Liver (tissue), 9 donors: ENCODE results near the gene SLC4A7. TPM values are rescaled to one million over a fixed set of nuclear protein-coding genes. Genes with fewer than 3 reads are reported as not detected.

Experiments used
- DNase-seq: peaks from one replicate; pipeline ENCODE4 v3.0.0-alpha.2; 2017; ENCODE audit warnings: low spot score
- H3K27ac ChIP-seq, 2 donors: one replicate each; pipeline ENCODE4 v1.7.0; 2013; ENCODE audit warnings: inconsistent platforms in 2 of 2, low read length in 2 of 2, control low read depth in 1 of 2, low read depth in 1 of 2, mild to moderate bottlenecking in 1 of 2
- H3K27me3 ChIP-seq, 4 donors: one replicate each; pipeline versions ENCODE4 v1.6.1 to v1.7.0; 2013; ENCODE audit warnings: low read length in 3 of 4, inconsistent platforms in 1 of 4, mild to moderate bottlenecking in 1 of 4, moderate library complexity in 1 of 4; ENCODE audit not compliant: control insufficient read depth in 4 of 4, insufficient read depth in 4 of 4
- H3K36me3 ChIP-seq, 4 donors: one replicate each; pipeline versions ENCODE4 v1.6.1 to v1.7.0; 2013; ENCODE audit warnings: low read length in 3 of 4, mild to moderate bottlenecking in 3 of 4, low read depth in 1 of 4, moderate library complexity in 1 of 4; ENCODE audit not compliant: control insufficient read depth in 4 of 4, insufficient read depth in 3 of 4
- H3K4me1 ChIP-seq, 4 donors: one replicate each; pipeline versions ENCODE4 v1.6.1 to v1.7.0; 2013; ENCODE audit warnings: low read length in 3 of 4, mild to moderate bottlenecking in 3 of 4, moderate library complexity in 1 of 4; ENCODE audit not compliant: control insufficient read depth in 4 of 4, insufficient read depth in 4 of 4
- H3K4me3 ChIP-seq, 3 donors: one replicate each; pipeline versions ENCODE4 v1.6.1 to v1.7.0; 2013; ENCODE audit warnings: low read length in 3 of 3, control low read depth in 1 of 3, low read depth in 1 of 3, mild to moderate bottlenecking in 1 of 3
- H3K9ac ChIP-seq, 2 donors: one replicate each; pipeline ENCODE4 v1.7.0; 2013; ENCODE audit warnings: low read length in 2 of 2, mild to moderate bottlenecking in 2 of 2, moderate library complexity in 2 of 2, control low read depth in 1 of 2, low read depth in 1 of 2
- H3K9me3 ChIP-seq, 4 donors: one replicate each; pipeline versions ENCODE4 v1.6.1 to v1.7.0; 2013; ENCODE audit warnings: low read length in 3 of 4; ENCODE audit not compliant: control insufficient read depth in 4 of 4
- CTCF ChIP-seq: fragments of 150-350 bp; IDR thresholded peaks from 2 replicates; pipeline ENCODE4 v1.5.1; 2017; ENCODE audit warnings: improper control_type of control experiment, low read depth, low read length; ENCODE audit not compliant: missing input control
- EGR1 ChIP-seq, 2 donors: IDR thresholded peaks; 2 replicates each; pipeline ENCODE4 v1.6.1; 2016 to 2018; ENCODE audit warnings: antibody characterized with exemption in 2 of 2, low read depth in 2 of 2
- FOXA1 ChIP-seq: IDR thresholded peaks from 2 replicates; pipeline ENCODE4 v1.6.1; 2016; ENCODE audit warnings: antibody characterized with exemption
- FOXA2 ChIP-seq: IDR thresholded peaks from 2 replicates; pipeline ENCODE4 v1.6.1; 2016; ENCODE audit warnings: antibody characterized with exemption
- GABPA ChIP-seq, 2 donors: IDR thresholded peaks in 1 of 2; conservative IDR thresholded peaks in 1 of 2; 2 replicates each; pipeline ENCODE4 v1.6.1; 2016; ENCODE audit warnings: antibody characterized with exemption in 2 of 2, mild to moderate bottlenecking in 1 of 2, moderate library complexity in 1 of 2
- HNF4A ChIP-seq, 2 donors: conservative IDR thresholded peaks; 2 replicates each; pipeline ENCODE4 v1.6.1; 2016; ENCODE audit warnings: antibody characterized with exemption in 2 of 2, mild to moderate bottlenecking in 2 of 2
- HNF4G ChIP-seq: IDR thresholded peaks from 2 replicates; pipeline ENCODE4 v1.6.1; 2016; ENCODE audit warnings: antibody characterized with exemption
- JUND ChIP-seq, 2 donors: IDR thresholded peaks; 2 replicates each; pipeline ENCODE4 v1.6.1; 2016; ENCODE audit warnings: antibody characterized with exemption in 2 of 2
- MAX ChIP-seq: IDR thresholded peaks from 2 replicates; pipeline ENCODE4 v1.6.1; 2016; ENCODE audit warnings: antibody characterized with exemption
- RAD21 ChIP-seq, 2 donors: IDR thresholded peaks; 2 replicates each; pipeline ENCODE4 v1.6.1; 2016; ENCODE audit warnings: antibody characterized with exemption in 2 of 2, mild to moderate bottlenecking in 2 of 2
- REST ChIP-seq: IDR thresholded peaks from 2 replicates; pipeline ENCODE4 v1.6.1; 2016; ENCODE audit warnings: antibody characterized with exemption, mild to moderate bottlenecking
- RXRA ChIP-seq, 2 donors: IDR thresholded peaks; 2 replicates each; pipeline ENCODE4 v1.6.1; 2017 to 2018; ENCODE audit warnings: antibody characterized with exemption in 2 of 2, mild to moderate bottlenecking in 1 of 2
- SP1 ChIP-seq: IDR thresholded peaks from 2 replicates; pipeline ENCODE4 v1.6.1; 2018; ENCODE audit warnings: antibody characterized with exemption, mild to moderate bottlenecking
- TAF1 ChIP-seq: conservative IDR thresholded peaks from 2 replicates; pipeline ENCODE4 v1.6.1; 2016; ENCODE audit warnings: antibody characterized with exemption, mild to moderate bottlenecking
- YY1 ChIP-seq: IDR thresholded peaks from 2 replicates; pipeline ENCODE4 v1.6.1; 2016; ENCODE audit warnings: antibody characterized with exemption, mild to moderate bottlenecking
- WGBS: extraction: QIAGEN DNeasy Blood & Tissue Kit; methylation state at CpG from one replicate; pipeline ENCODE4 v1.1.7; 2013; 5-methylcytosine and 5-hydroxymethylcytosine counted together
- polyA plus RNA-seq, 2 donors: library from polyadenylated mRNA; stranded (reverse) in 1 of 2; unstranded in 1 of 2; fragments of 200-250 nt in 1 of 2; fragments of >200 nt in 1 of 2; fragmentation: Nextera tagmentation in 1 of 2; extraction: Ambion mirVana in 1 of 2; gene quantifications; one replicate each; pipeline versions ENCODE4 v1.2.1 to v1.2.3, GENCODE V29; 2013 to 2015
- total RNA-seq, 2 donors: library from RNA; depleted of rRNA; stranded (reverse); fragments of >200 nt; gene quantifications; one replicate each; pipeline ENCODE4 v1.2.3, GENCODE V29; 2014
- donor health status: healthy.
- donor health status: healthy.
- donor health status: healthy.
- donor health status: healthy.
- donor health status: healthy.

The SLC4A7 gene
- total and polyA plus RNA-seq, 4 donors: 0.76 to 9.8 (median 4.1) TPM

GRCh38 chr3:27345959-27346865 is 138.0 kb downstream of the SLC4A7 start:
- H3K36me3 ChIP-seq: no peaks in the 10 kb centered on the region
- peaks cover 0 to 41% (median 35%) of the 10 kb centered on the region in 4 donors for H3K4me1 ChIP-seq
- WGBS: 83% methylated on average over 11 of the region's 11 CpGs
- no peaks in the 10 kb centered on the region for H3K27me3 ChIP-seq
- DNase-seq: no peak
- no peaks in the 10 kb centered on the region for H3K9me3 ChIP-seq
- TF ChIP-seq SP1 (no peak), YY1 (no peak), RAD21 (IDR thresholded peaks at IDR 0.05) (no peak), HNF4G (no peak), CTCF (no peak), MAX (no peak), FOXA1 (no peak), JUND (IDR thresholded peaks at IDR 0.05) (no peak), TAF1 (no peak), FOXA2 (no peak), GABPA (IDR thresholded peaks at IDR 0.05 in 1 of 2, conservative IDR thresholded peaks at IDR 0.05 in 1 of 2) (no peak)
- peak overlapping the region in 1 of 2 donors; percentile 79 for H3K27ac ChIP-seq
- H3K9ac ChIP-seq: no peak overlapping the region
- H3K4me3 ChIP-seq: no peak overlapping the region

- 28% methylated on average over 5 of the region's 5 CpGs for WGBS
- no peak for DNase-seq
- Histone ChIP-seq H3K4me1 (peaks cover 0 to 41% (median 35%) of the 10 kb centered on the region in 4 donors), H3K9ac (peak overlapping the region in 1 of 2 donors; percentile 12), H3K9me3 (no peaks in the 10 kb centered on the region), H3K27ac (peak overlapping the region; percentile 48 to 79), H3K27me3 (no peaks in the 10 kb centered on the region), H3K36me3 (no peaks in the 10 kb centered on the region), H3K4me3 (no peak overlapping the region)
- peak; percentile 19 for TF ChIP-seq MAX
- TF ChIP-seq RXRA (IDR thresholded peaks at IDR 0.05): peak in 1 of 2 donors; percentile 38
- no peak for TF ChIP-seq HNF4G
- peak; percentile 28 for TF ChIP-seq YY1
- TF ChIP-seq TAF1: no peak
- TF ChIP-seq EGR1 (IDR thresholded peaks at IDR 0.05; ENCODE audit: low read depth in 2 of 2): no peak
- no peak for TF ChIP-seq REST
- peak; percentile 13 for TF ChIP-seq SP1
- peak; percentile 39 to 48 for TF ChIP-seq HNF4A (conservative IDR thresholded peaks at IDR 0.05)
Observed at GRCh38 chr3:27345493-27345892, 138.7 kb downstream of the SLC4A7 start.
